Stimulated activated CD8-positive, alpha-beta memory T cell treated with anti-CD3 and anti-CD28 coated beads, Interleukin-2, amount 100 ng/mL, for 48 hours (primary cell): ENCODE data around the gene TRABD2B.

ENCODE experiments used
- DNase-seq, 2 donors: peaks; one replicate each; pipeline ENCODE4 v3.0.0-alpha.2; 2020; ENCODE audit warnings: low read depth in 2 of 2

The TRABD2B gene

GRCh38 chr1:47830021-47830420, 167.2 kb downstream of the TRABD2B start:
- DNase-seq: no peak

DNA sequence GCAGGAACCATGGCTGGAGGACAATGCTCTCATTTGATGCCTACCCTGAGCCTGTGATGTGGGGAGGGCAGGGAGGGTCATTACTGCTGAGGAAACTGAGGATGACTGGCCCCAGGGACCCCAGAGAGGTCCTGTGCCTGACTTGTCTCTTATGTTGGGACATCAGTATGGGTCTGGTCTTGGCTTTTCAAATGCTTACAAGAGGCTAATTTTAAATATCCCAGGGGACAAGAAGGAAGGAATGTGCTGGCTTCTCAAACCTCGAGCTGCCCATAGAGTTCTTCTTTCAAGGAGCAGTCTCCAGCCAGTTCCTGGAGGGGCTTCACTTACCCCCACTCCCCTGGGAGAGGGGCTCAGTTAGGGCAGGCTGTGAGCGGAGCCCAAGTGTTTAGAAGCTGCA, 168.2 kb downstream of the TRABD2B start:
- DNase-seq: no peak

DNA sequence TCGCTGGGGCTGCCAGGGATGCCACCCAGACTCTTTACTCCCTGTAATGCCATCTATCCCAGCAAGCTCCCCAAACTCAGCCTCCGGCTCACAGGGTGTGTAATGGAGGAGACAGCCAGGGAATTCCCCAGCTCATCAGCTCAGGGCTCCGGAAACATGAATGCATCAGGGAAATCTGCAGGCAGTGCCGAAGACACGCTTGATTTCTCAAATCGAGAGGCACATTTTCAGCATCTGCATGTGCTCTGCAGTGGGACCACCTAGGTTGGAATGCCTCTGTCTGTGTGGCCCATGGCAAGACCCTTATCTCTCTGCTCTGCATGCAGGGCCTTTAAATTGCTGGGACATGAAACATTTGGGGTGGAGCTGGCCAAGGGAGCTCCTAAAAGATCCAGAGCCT, 170.1 kb downstream of the TRABD2B start:
- DNase-seq: no peak

DNA sequence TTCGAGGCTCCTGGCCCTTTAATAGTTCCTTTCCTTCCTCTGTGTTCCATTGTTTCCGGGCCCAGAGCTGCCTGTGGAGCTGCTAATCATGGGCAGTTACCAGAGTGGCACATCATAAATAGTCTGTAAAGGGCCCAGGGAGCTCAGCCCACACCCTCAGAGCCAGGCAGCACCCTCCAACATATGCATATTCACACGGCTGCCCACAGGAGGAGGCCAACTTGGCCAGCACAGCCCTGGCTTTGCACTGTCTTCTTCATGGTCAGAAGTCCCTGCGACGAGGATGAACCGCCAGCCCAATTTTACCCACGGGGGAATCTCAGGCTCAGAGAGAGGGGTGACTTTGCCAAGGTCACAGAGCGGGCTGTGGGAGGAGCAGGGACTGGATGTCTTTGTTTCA, 172.5 kb downstream of the TRABD2B start:
- no peak for DNase-seq

- DNase-seq: no peak
Measured at GRCh38 chr1:47824297-47824696, 172.9 kb downstream of the TRABD2B start.

DNA sequence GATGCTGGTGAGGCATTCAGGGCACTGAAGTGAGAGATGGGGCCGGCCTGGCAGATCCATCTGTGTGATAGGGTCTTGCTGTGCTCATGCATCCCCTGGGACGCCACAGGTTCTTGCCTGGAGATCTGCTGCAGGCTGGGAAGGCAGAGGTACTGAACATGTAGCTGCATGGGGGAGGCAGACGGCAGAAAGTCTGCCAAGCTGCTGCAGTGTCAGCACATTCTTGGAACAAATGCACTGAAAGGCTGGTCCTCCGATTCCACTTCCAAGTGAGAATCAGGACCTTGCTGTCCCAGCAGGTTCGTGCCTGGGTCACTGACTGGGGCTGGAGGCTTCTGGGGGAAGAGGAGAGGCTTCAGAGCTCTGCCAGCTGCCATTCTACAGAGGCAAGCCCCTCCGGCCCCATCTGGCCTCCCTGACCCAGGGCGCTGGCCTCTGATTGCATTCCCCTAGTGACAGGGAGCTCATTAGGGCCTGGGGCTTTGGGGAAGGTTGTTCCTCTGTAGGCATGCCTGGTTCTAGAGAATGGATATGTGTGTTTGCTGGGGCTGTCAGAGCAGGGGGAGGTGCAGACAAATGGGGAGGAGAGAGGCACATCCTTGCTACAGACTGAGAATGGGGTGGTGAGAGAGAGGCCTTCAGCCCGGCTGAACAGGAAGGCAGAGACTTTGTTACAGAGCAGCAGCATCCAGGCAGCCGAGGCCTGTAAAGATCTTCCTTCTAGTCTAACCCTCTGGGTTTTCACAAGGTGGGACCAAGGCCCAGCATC, 174.0 kb downstream of the TRABD2B start:
- no peak for DNase-seq

DNA sequence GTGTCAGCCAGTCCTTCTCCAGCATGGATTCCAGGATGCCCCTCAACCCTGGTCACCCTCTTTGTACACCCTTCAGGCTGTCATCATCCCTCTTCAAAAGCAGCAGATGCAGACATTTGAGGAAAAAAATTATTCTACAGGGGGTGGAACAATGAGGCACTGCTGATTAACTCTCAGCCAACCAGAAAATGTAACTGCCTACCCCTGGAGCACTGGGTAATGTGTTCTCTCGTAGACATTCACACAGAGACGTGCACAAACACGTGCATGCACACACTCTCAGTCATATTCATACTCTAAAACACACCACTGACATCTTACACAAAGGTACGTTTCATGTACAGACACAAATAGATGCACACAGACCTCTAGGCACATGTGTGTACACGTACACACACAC, 175.4 kb downstream of the TRABD2B start:
- no peak for DNase-seq

GRCh38 chr1:47819574-47819888, 177.7 kb downstream of the TRABD2B start:
- no peak for DNase-seq

- DNase-seq: no peak
Measured at GRCh38 chr1:47818682-47819573, 178.3 kb downstream of the TRABD2B start.

- DNase-seq: no peak
Measured at GRCh38 chr1:47817861-47818260, 179.3 kb downstream of the TRABD2B start.

DNA sequence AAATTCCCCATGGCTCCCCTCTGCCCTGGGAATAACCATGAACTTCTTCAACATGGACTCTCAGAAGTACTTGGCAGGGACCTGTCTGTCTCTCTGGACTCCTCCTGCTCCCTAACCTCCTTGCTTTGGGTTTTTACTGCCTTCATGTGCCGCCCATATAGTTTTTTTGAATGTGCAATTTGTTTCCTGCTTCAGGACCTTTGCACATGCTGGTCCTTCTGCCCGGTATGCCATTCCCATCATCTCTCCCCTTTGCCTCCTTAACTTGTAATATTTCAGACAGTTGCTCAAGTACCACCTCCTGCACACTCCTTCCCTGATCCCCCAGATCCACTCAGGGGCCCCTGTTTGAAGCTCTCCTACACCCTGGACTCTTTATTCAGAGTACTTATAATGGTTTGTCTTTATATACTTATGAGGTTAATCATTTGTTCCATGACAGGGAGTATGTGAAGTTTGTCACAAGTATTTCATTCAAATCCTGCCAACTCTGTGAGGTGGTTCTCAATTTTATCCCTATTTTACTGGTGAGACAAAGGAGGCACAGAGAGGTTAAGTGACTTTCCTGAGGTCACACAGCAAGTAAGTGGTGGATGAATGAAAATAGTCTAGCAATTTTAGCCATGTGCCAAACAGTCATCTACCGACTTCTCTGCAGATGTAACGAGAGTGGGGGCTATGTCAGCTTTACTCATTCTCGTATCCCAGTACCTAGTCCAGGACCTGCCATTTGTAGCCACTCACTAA, 180.7 kb downstream of the TRABD2B start:
- DNase-seq: no peak

DNA sequence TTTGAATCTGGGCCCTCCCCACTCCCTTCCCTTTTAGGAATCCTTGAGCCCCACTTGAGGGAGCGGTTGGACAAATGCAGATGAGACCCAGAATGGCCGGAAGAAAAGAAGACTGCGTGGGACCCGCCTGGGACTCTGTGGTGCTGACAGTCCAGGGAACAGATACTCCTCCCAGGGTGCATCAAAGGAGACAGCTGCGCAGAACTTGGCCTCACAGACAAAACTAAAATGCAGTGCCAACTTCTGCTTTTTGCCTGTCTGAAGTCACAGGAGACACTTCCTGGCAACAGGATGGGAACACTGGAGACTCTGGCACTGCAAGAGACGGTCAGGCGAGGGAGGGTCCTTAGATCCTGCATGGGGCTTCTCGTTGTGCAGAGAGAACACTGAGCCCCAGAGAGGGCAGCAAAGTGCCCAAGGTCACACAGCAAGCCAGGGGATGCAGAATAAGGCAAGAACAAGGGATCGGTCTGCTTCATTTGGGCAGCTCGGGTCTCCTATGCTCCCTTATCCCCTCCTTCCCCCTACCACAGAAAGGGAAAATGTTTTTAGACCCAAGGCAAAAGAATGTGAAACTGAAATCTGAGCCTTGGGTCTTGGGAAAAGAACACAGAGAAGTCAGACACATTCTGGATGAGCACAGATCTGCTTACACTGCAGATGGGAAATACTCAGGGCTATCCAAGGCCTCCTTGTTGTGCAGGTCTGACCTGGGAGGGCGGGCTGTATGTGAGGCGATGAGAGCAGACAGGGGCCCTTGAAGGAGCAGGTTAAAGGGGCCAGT, 182.4 kb downstream of the TRABD2B start:
- DNase-seq: no peak

GRCh38 chr1:47813970-47814369, 183.2 kb downstream of the TRABD2B start:
- DNase-seq: no peak

- DNase-seq: no peak
Measured at GRCh38 chr1:47812904-47813514, 184.2 kb downstream of the TRABD2B start.

GRCh38 chr1:47810964-47811682, 186.1 kb downstream of the TRABD2B start:
- no peak for DNase-seq

GRCh38 chr1:47809301-47810084, 187.7 kb downstream of the TRABD2B start:
- no peak for DNase-seq

GRCh38 chr1:47808612-47809011, 188.6 kb downstream of the TRABD2B start:
- DNase-seq: no peak

- DNase-seq: no peak
Measured at GRCh38 chr1:47805921-47806361, 191.2 kb downstream of the TRABD2B start.

GRCh38 chr1:47805018-47805417, 192.2 kb downstream of the TRABD2B start:
- DNase-seq: no peak
